Thyroid gland (tissue), 4 donors: ENCODE results near the gene COTL1. TPM values are rescaled to one million over a fixed set of nuclear protein-coding genes. Genes with fewer than 3 reads are reported as not detected.

Experiments
- DNase-seq, 2 donors: peaks; one replicate each; pipeline ENCODE4 v3.0.0-alpha.2; 2019
- H3K27ac ChIP-seq, 3 donors: fragments of 200-600 bp; sonication (generic); 1 replicate in 2 of 3; 2 replicates in 1 of 3; pipeline ENCODE4 v1.5.1; 2016 to 2019; ENCODE audit warnings: mild to moderate bottlenecking in 1 of 3, moderate library complexity in 1 of 3
- H3K27me3 ChIP-seq: fragments of 200-600 bp; sonication (generic); one replicate; pipeline ENCODE4 v1.5.1; 2019
- H3K36me3 ChIP-seq, 2 donors: fragments of 200-600 bp; sonication (generic); one replicate each; pipeline ENCODE4 v1.5.1; 2016 to 2019
- H3K4me1 ChIP-seq, 2 donors: fragments of 200-600 bp; sonication (generic); one replicate each; pipeline ENCODE4 v1.5.1; 2017 to 2019
- H3K4me3 ChIP-seq, 3 donors: fragments of 200-600 bp; sonication (generic); replicated peaks in 1 of 3; 1 replicate in 2 of 3; 2 replicates in 1 of 3; pipeline ENCODE4 v1.5.1; 2016; ENCODE audit warnings: mild to moderate bottlenecking in 1 of 3
- H3K9me3 ChIP-seq: fragments of 200-600 bp; sonication (generic); one replicate; pipeline ENCODE4 v1.5.1; 2017
- CTCF ChIP-seq, 6 experiments: fragments of 200-600 bp in 3 of 6; fragments of 450-650 bp in 3 of 6; sonication (generic) in 3 of 6; IDR thresholded peaks; one replicate each; pipeline ENCODE4 v1.5.1; 2016 to 2019; ENCODE audit warnings: antibody characterized with exemption in 6 of 6, mild to moderate bottlenecking in 2 of 6, inconsistent platforms in 1 of 6, moderate library complexity in 1 of 6
- POLR2A ChIP-seq, 2 donors: fragments of 450-650 bp; IDR thresholded peaks; one replicate each; pipeline ENCODE4 v1.6.1; 2017; ENCODE audit warnings: antibody characterized with exemption in 2 of 2, mild to moderate bottlenecking in 2 of 2, moderate library complexity in 1 of 2
- WGBS, 2 donors: methylation state at CpG; one replicate each; pipeline ENCODE4 v1.1.5; 2017; 5-methylcytosine and 5-hydroxymethylcytosine counted together
- intact Hi-C: fragments of 100-400 bp; cut with DNase I; formaldehyde crosslinking; loops from one replicate; pipeline ENCODE4 v1.15.1; 2023
- total RNA-seq, 4 donors: library from RNA; depleted of rRNA; stranded (reverse); fragments of >200 nt; gene quantifications; one replicate each; pipeline ENCODE4 v1.2.3, GENCODE V29; 2016

COTL1 gene
- total RNA-seq, 4 donors from 2014 or later = 26.0 to 39.7 (median 31.4) TPM

GRCh38 chr16:84548971-84549844 lies 68.7 kb downstream of the COTL1 start:
- H3K4me1 ChIP-seq = no peaks in the 10 kb centered on the region
- 72 to 76% methylated on average over 25 of the region's 25 CpGs for WGBS, 2 donors
- H3K36me3 ChIP-seq = no peaks in the 10 kb centered on the region
- no peaks in the 10 kb centered on the region for H3K27me3 ChIP-seq
- H3K4me3 ChIP-seq = no peak overlapping the region
- intact Hi-C loops = no loop called here
- peak in 1 of 2 donors; percentile 26 for DNase-seq
- TF ChIP-seq POLR2A (IDR thresholded peaks at IDR 0.05) = no peak
- no peak for TF ChIP-seq CTCF (IDR thresholded peaks at IDR 0.05)
- H3K27ac ChIP-seq = peak overlapping the region; percentile 47 to 65 (median 56)
- H3K9me3 ChIP-seq = no peaks in the 10 kb centered on the region

DNA sequence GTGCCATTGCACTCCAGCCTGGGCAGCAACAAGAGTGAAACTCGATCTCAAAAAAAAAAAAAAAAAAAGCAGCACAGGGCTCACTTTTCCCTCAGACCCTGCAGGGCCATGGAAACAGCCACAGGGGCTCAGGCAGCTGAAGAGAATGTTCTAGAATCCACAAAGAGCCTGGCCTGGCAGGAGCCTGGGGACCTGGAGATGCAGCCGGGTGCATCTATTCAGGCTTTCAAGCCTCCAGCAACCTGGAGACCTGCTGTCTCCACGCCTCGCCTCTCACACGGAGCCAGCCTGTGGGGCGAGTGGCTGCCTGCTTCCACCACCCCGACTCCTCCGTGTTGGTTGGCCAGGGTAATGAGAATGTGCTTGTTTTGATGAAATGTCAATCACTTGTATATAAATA lies 69.4 kb downstream of the COTL1 start:
- H3K36me3 ChIP-seq = no peaks in the 10 kb centered on the region
- H3K27ac ChIP-seq = peak overlapping the region in 1 of 3 donors; percentile 65
- 80 to 83% methylated on average over 8 of the region's 8 CpGs for WGBS, 2 donors
- no peak overlapping the region for H3K4me3 ChIP-seq
- no peak for TF ChIP-seq CTCF (IDR thresholded peaks at IDR 0.05)
- no peak for TF ChIP-seq POLR2A (IDR thresholded peaks at IDR 0.05)
- DNase-seq = no peak
- no peaks in the 10 kb centered on the region for H3K27me3 ChIP-seq
- H3K4me1 ChIP-seq = no peaks in the 10 kb centered on the region
- intact Hi-C loops = no loop called here
- no peaks in the 10 kb centered on the region for H3K9me3 ChIP-seq

DNA sequence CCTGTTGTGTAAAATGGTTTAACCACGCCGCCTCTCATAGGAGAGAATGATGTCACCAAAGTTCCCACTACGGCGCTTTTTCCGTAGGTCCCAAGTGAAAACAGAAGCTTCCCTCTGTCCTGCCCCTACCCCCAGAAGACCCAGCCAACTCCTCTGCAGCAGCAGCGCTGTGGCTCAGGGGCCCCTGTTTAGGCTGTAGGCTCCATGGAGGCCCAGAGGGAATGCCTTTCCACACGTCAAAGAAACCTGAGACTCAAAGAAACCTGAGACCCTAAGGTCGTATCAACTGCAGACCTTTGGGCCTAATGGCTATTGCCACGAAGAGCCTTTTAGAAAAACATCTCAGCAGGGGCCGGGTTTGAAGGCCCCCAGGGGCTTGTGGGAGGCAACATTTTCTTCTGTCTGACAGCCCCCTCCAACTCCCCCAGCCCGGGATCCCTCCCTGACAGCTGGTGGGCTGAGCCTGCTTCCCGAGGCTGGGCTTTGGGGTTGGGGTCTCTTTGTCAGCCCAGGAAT lies 70.3 kb downstream of the COTL1 start:
- no peak for DNase-seq
- H3K27ac ChIP-seq = no peak overlapping the region
- H3K4me3 ChIP-seq = no peak overlapping the region
- no peaks in the 10 kb centered on the region for H3K4me1 ChIP-seq
- 74 to 77% methylated on average over 11 to 12 of the region's 12 CpGs for WGBS, 2 donors
- H3K27me3 ChIP-seq = no peaks in the 10 kb centered on the region
- no peak for TF ChIP-seq POLR2A (IDR thresholded peaks at IDR 0.05)
- no peak for TF ChIP-seq CTCF (IDR thresholded peaks at IDR 0.05)
- H3K9me3 ChIP-seq = no peaks in the 10 kb centered on the region
- intact Hi-C loops = no loop called here
- H3K36me3 ChIP-seq = no peaks in the 10 kb centered on the region

DNA sequence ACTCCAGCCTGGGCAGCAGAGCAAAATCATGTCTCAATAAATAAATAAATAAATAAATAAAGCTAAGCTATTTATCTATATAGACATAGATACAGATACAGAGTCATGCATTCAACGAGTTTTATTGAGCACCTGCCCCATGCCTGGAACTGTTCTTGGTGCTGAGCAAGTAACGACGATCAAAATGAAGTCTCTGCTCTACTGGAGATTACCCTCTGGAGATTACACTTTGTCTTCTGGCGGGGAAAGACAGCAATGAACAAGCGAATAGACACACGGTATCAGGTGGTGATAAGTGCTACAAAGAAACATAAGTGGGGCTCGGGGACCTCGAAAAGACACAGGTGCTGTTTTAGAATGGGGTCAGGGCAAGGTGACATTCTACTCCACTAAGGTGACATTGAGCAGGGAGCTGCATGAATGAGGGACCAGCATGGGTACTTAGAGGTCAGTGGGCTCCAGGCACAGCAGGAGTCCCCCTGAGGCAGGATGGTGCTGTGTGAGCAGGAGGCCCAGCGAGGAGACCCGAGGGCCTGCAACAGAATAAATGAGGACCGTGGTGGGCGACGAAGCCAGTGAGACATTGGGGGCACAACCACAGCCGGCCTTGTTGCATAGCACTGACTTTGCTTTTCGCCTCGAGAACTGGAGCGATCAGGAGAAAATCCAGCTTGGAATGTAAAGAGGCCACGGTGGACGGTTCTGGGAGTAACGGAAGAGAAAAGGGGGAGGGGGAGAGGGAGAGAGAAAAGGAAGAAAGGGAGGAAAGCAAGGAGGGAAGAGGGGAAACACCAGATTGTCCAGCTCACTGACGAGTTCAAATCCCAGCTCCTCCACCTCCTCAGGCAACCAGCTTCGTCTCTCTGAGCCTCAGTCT lies 71.0 kb downstream of the COTL1 start:
- TF ChIP-seq CTCF (IDR thresholded peaks at IDR 0.05) (no peak), POLR2A (IDR thresholded peaks at IDR 0.05) (no peak)
- no peaks in the 10 kb centered on the region for H3K9me3 ChIP-seq
- intact Hi-C loops = no loop called here
- no peak overlapping the region for H3K27ac ChIP-seq
- no peak for DNase-seq
- 68 to 78% methylated on average over 22 of the region's 22 CpGs for WGBS, 2 donors
- H3K4me3 ChIP-seq = no peak overlapping the region
- no peaks in the 10 kb centered on the region for H3K36me3 ChIP-seq
- no peaks in the 10 kb centered on the region for H3K27me3 ChIP-seq
- H3K4me1 ChIP-seq = no peaks in the 10 kb centered on the region
